Right kidney (tissue), 1 donor: ENCODE results near the gene NIP7.

Experiments
- DNase-seq: peaks from one replicate; pipeline ENCODE4 v3.0.0-alpha.2; 2016

The NIP7 gene

GRCh38 chr16:69386596-69386995 is 47.0 kb downstream of the NIP7 start:
- no peak for DNase-seq
